Fibroblast of skin of right quadriceps (primary cell): Measurements from ENCODE around the gene PAFAH1B1.

Source experiments
- DNase-seq: peaks from one replicate; pipeline ENCODE4 v3.0.0-alpha.2; 2013

PAFAH1B1 gene

GRCh38 chr17:2724784-2725164 is 131.3 kb downstream of the PAFAH1B1 start:
- DNase-seq: no peak

GRCh38 chr17:2730764-2731353 is 137.4 kb downstream of the PAFAH1B1 start:
- no peak for DNase-seq

- no peak for DNase-seq
Measured at GRCh38 chr17:2731807-2732206, 138.4 kb downstream of the PAFAH1B1 start.

- no peak for DNase-seq
Measured at GRCh38 chr17:2734939-2735338, 141.5 kb downstream of the PAFAH1B1 start.
